HG03469 (cell line): ENCODE data around the gene LCLAT1.

ENCODE experiments used
- ATAC-seq: cut with Tn5 transposase; IDR thresholded peaks from one replicate; pipeline ENCODE4 v1.9.1; 2021; ENCODE audit warnings: mild to moderate bottlenecking, moderate library complexity, moderate number of reproducible peaks; ENCODE audit not compliant: unreplicated experiment

LCLAT1 gene

DNA sequence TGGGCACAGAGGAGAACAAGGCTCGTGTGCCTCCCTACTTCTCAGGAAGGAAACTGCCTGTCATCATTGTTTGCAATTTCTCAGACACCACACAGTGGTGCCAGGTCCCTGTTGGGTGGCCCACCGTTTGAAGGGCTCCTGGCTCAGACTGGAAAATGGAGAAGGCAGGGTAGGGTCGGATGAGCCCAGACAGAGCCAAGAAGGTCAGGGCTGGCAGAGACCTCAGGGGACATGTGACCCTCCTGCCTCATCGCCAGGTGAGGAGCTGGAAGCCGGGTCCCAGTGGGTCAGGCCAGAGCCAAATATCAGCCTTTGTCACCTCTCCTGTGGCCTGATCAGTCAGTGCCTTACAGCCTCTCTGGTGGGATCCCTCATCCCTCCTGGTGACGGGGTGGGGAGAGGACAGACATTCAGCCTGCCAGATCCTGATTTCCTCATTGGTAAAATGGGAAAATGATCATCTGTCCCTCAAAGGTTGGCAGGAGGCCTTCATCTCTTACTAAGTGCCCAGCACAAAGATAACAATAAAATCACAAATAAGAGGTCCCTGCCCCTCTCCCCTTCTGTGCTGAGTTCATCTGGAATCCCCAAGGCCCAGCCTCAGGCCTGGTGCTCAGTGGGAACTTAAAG lies 242.6 kb downstream of the LCLAT1 start:
- ATAC-seq: no peak

DNA sequence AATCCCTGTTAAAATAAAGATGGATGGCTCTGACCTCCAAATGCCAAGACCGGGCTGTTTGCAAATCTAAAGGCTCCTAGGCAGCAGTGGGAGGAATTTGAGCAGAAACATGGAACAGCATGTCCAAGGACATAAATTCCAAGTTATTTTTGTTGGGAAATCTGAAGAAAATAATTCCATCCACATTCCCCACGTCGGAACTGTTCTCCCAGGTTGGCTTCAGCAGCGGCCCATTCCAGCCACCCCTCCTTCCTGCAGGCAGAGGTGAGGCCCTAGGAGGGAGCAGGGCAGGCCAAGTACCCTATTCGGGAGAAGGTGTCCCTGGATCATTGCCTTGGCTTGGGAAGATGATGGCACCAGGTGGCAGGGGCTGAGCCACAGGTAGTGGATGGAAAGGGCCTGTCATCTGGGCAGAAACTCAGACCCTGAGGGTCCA lies 243.1 kb downstream of the LCLAT1 start:
- no peak for ATAC-seq

GRCh38 chr2:30691091-30691947 lies 244.3 kb downstream of the LCLAT1 start:
- ATAC-seq: no peak

- no peak for ATAC-seq
Measured at GRCh38 chr2:30691948-30692828, 245.1 kb downstream of the LCLAT1 start.

DNA sequence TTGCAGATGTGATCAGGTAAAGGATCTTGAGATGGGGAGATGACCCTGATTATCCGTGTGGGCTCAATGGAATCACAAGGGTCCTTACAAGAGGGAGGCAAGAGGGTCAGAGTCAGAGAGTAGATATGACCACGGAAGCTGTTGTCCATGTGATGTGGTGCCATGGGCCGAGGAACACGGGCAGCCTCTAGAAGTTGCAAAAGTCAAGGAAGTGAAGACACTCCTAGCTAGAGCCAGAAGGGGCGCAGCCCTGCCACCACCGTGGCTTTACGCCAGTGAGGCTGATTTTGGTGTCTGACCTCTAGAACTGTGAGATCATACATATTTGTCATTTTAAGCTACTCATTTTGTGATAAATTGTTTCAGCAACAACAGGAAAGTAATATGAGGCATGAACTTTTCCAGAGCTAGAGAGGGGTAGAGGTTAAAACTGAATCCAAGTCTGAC lies 245.8 kb downstream of the LCLAT1 start:
- no peak for ATAC-seq
